Measurements from ENCODE around the gene LGI4. TPM values are rescaled to one million over a fixed set of nuclear protein-coding genes. Genes with fewer than 3 reads are reported as not detected.

The LGI4 gene
- total RNA-seq, 2 donors from 2014 or later = 1.6 to 3.9 TPM

- ATAC-seq = peak; percentile 38
- peak; percentile 75 to 87 (median 80) for DNase-seq
- H3K4me3 ChIP-seq = no peak overlapping the region
- H3K27me3 ChIP-seq = no peaks in the 10 kb centered on the region
- intact Hi-C loops (cut with DNase I) = loop anchor here (10.0 kb wide), 1 partner anchor 102 kb away; the partner anchor contains the start of gene LSR
- H3K9me3 ChIP-seq = no peaks in the 10 kb centered on the region
- H3K27ac ChIP-seq = peak overlapping the region; percentile 41 to 72 (median 61)
- TF ChIP-seq CTCF (IDR thresholded peaks at IDR 0.05) (peak in 5 of 7 experiments; percentile 32 to 75 (median 65)), POLR2A (IDR thresholded peaks at IDR 0.05) (peak in 1 of 3 donors; percentile 5)
- no peaks in the 10 kb centered on the region for H3K36me3 ChIP-seq (replicated peaks in 1 of 2; ENCODE audit: insufficient read depth in 1 of 2, low read depth in 2 of 2)
- 1 to 2% methylated on average over 13 to 38 of the region's 46 CpGs for WGBS, 2 donors
- peaks cover 20% of the 10 kb centered on the region for H3K4me1 ChIP-seq
Observed at GRCh38 chr19:35142606-35143230, 7.9 kb upstream of the LGI4 start.

- intact Hi-C loops (cut with DNase I) = loop anchor here (10.0 kb wide), 1 partner anchor 103 kb away; the partner anchor contains the start of gene LSR
- peak in 2 of 3 donors; percentile 11 to 27 for TF ChIP-seq POLR2A (IDR thresholded peaks at IDR 0.05)
- TF ChIP-seq CTCF (IDR thresholded peaks at IDR 0.05) = no peak
- Histone ChIP-seq H3K4me1 (peaks cover 27% of the 10 kb centered on the region), H3K27me3 (no peaks in the 10 kb centered on the region), H3K27ac (peak overlapping the region; percentile 41 to 72 (median 61)), H3K36me3 (replicated peaks in 1 of 2; ENCODE audit: insufficient read depth in 1 of 2, low read depth in 2 of 2) (no peaks in the 10 kb centered on the region), H3K9me3 (no peaks in the 10 kb centered on the region), H3K4me3 (no peak overlapping the region)
- ATAC-seq (peak; percentile 8), DNase-seq (peak in 2 of 4 donors; percentile 30 to 36)
- 5 to 18% methylated on average over 18 to 21 of the region's 21 CpGs for WGBS, 2 donors
Observed at GRCh38 chr19:35141837-35142605, 7.2 kb upstream of the LGI4 start.

- no peaks in the 10 kb centered on the region for H3K27me3 ChIP-seq
- peak; percentile 92 to 94 (median 94) for DNase-seq
- peak overlapping the region; percentile 41 to 72 (median 66) for H3K27ac ChIP-seq
- WGBS, 2 donors = 1% methylated on average over 15 to 38 of the region's 48 CpGs
- intact Hi-C loops (cut with DNase I) = loop anchor here (10.0 kb wide), 1 partner anchor 104 kb away; the partner anchor contains the start of gene LSR
- peaks cover 35% of the 10 kb centered on the region for H3K4me1 ChIP-seq
- H3K9me3 ChIP-seq = no peaks in the 10 kb centered on the region
- no peak overlapping the region for H3K4me3 ChIP-seq
- no peaks in the 10 kb centered on the region for H3K36me3 ChIP-seq (replicated peaks in 1 of 2; ENCODE audit: insufficient read depth in 1 of 2, low read depth in 2 of 2)
- TF ChIP-seq CTCF (IDR thresholded peaks at IDR 0.05) = peak; percentile 18 to 54 (median 33)
- peak in 1 of 3 donors; percentile 13 for TF ChIP-seq POLR2A (IDR thresholded peaks at IDR 0.05)
- ATAC-seq = peak; percentile 78
Observed at GRCh38 chr19:35140962-35141836, 6.3 kb upstream of the LGI4 start.

DNA sequence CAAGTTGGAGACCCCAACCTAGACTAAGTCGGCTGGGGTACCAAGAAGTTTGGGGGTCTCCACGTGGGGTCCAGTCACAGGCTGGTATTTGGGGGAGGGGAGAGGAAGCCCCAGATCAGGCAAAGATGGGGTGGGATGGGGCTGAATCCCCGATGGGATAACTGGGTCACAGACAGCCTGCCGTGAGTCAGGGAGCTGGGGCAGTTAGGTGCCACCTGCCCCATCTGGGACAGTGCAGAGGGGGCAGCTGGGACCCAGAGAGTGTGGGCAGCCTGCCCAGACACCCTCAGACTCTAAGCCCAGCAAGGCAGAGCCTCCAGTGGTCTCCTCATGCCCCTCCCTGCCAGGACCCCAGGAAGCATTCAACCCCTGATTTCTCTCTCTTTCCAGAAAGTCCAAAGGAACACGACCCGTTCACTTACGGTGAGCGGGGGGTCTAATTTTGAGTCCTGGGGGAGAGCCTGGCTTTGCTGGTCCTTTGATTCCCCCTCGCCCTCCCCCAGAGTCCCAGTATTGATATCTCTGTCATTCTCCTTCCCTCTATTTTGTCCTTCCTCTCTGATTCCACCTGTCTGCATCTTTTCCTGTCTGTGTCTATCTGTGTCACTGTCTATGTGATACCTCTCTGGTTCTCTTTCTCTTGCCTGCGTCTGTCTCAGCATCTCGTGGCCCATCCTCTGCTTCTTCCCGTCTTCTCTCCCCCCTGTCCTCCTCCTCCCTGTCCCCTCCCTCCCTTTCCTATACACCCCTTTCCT is 5.5 kb upstream of the LGI4 start:
- intact Hi-C loops (cut with DNase I) = loop anchor here (10.0 kb wide), 1 partner anchor 104 kb away; the partner anchor contains the start of gene LSR
- peaks cover 43% of the 10 kb centered on the region for H3K4me1 ChIP-seq
- no peak for TF ChIP-seq POLR2A (IDR thresholded peaks at IDR 0.05)
- TF ChIP-seq CTCF (IDR thresholded peaks at IDR 0.05) = no peak
- H3K27me3 ChIP-seq = no peaks in the 10 kb centered on the region
- WGBS, 2 donors = 72 to 73% methylated on average over 10 to 12 of the region's 12 CpGs
- no peak for DNase-seq
- H3K27ac ChIP-seq = peak overlapping the region in 1 of 4 donors; percentile 60
- ATAC-seq = no peak
- H3K36me3 ChIP-seq (replicated peaks in 1 of 2; ENCODE audit: insufficient read depth in 1 of 2, low read depth in 2 of 2) = no peaks in the 10 kb centered on the region
- no peaks in the 10 kb centered on the region for H3K9me3 ChIP-seq
- no peak overlapping the region for H3K4me3 ChIP-seq
